ENCODE measurements around the gene ESF1. TPM values are rescaled to one million over a fixed set of nuclear protein-coding genes. Genes with fewer than 3 reads are reported as not detected.

ESF1 gene
- total and polyA plus RNA-seq, 9 of the 15 experiments (the other 6 are each of a cell fraction or from before 2014, with no cell fraction given): 7.0 to 30.4 (median 18.6) TPM

DNA sequence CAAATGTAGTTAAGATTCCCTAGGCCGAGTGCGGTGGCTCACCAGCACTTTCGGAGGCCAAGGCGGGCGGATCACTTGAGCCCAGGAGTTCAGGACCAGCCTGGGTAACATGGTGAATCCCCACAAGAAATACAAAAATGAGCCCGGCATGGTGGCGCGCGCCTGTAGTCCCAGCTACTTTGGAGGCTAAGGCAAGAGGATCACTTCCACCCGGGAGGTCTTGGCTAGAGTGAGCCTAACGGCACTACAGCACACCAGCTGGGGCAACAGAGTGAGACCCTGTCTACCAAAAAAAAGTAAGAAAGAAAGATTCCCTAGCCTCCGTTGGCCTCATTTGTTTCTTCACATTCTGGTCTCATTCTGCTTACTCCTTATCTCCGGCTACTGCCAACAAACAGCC lies 1.2 kb downstream of the ESF1 start:
- in situ Hi-C loops (cut with MboI): no loop called here
- POLR2A ChIA-PET: interaction anchor here (0.6 kb wide), 1 partner anchor 246 kb away, joined by 3 read pairs; no protein-coding TSS in a partner anchor

DNA sequence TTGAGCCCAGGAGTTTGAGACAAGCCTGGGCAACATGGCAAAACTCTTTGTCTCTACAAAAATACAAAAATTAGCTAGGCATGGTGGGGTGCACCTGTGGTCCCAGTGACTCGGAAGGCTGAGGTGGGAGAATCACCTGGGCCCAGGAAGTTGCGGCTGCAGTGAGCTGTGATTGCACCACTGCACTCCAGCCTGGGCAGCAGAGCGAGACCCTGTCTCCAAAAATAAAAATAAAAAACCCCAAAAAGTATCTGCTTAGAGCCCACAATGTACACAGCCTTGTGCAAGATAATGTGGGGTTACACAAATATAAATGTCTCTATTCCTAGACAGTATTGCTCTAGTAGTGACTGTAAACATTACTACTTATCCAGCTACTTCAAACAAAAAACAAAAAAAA lies 5.9 kb downstream of the ESF1 start:
- Histone ChIP-seq H3K9ac (ENCODE audit: insufficient read depth in 1 of 2, low read depth in 2 of 2, low read length in 2 of 2) (no peak overlapping the region), H3K27me3 (ENCODE audit: control insufficient read depth in 2 of 2, insufficient read depth in 2 of 2, low read length in 2 of 2) (no peaks in the 10 kb centered on the region), H2AFZ (ENCODE audit: low read depth, low read length) (no peak overlapping the region), H3K27ac (ENCODE audit: extremely low read depth, low read depth, low read length) (no peak overlapping the region), H3K4me2 (ENCODE audit: insufficient read depth, low read length) (no peak overlapping the region), H3K4me3 (no peak overlapping the region), H3K36me3 (ENCODE audit: control insufficient read depth, insufficient read depth, low read length) (peaks cover 82% of the 10 kb centered on the region), H3K9me1 (ENCODE audit: control insufficient read depth, insufficient read depth, low read length) (no peaks in the 10 kb centered on the region), H3K4me1 (replicated peaks in 1 of 2; ENCODE audit: control insufficient read depth in 2 of 2, insufficient read depth in 2 of 2, low read length in 2 of 2) (peaks cover 2 to 3% of the 10 kb centered on the region in 2 experiments; a peak in 1 of 5 replicates), H3K79me2 (ENCODE audit: control insufficient read depth, insufficient read depth, low read length) (peaks cover 66% of the 10 kb centered on the region), H3K9me3 (replicated peaks; ENCODE audit: control insufficient read depth, insufficient read depth, low read depth, low read length) (no peaks in the 10 kb centered on the region), H4K20me1 (replicated peaks; ENCODE audit: control insufficient read depth, insufficient read depth, low read length) (no peaks in the 10 kb centered on the region)
- FAIRE-seq: no peak
- no TSS peak for BruUV-seq (replicated peaks)
- ChIA-PET POLR2A (no interaction called here), CTCF (ENCODE audit: low intra/inter-chr PET ratio) (no interaction called here)
- no peak for DNase-seq (ENCODE audit: extremely low read depth in 1 of 4, low spot score in 3 of 4)
- no peak for ATAC-seq
- 83% methylated on average over 2 of the region's 3 CpGs for WGBS (ENCODE audit: insufficient coverage, low coverage, missing lambda C conversion rate)
- in situ Hi-C loops (cut with MboI): no loop called here
- intact Hi-C loops (cut with micrococcal nuclease): no loop called here
- TF ChIP-seq ARID3A (IDR thresholded peaks at IDR 0.05; ENCODE audit: borderline replicate concordance, low read depth, low read length): no peak
- TF ChIP-seq PTBP1 (IDR thresholded peaks at IDR 0.05; ENCODE audit: low read depth, low read length): no peak
- TF ChIP-seq, protein P1, sequence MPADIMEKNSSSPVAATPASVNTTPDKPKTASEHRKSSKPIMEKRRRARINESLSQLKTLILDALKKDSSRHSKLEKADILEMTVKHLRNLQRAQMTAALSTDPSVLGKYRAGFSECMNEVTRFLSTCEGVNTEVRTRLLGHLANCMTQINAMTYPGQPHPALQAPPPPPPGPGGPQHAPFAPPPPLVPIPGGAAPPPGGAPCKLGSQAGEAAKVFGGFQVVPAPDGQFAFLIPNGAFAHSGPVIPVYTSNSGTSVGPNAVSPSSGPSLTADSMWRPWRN (IDR thresholded peaks at IDR 0.05; ENCODE audit: low read depth): no peak
- no peak for TF ChIP-seq ZNF644 (tag; IDR thresholded peaks at IDR 0.05; ENCODE audit: low read depth)
- TF ChIP-seq SOX6 (IDR thresholded peaks at IDR 0.05): no peak
- TF ChIP-seq BRF1 (IDR thresholded peaks at IDR 0.05; ENCODE audit: borderline replicate concordance, extremely low read depth, insufficient read length): no peak
- TF ChIP-seq EWSR1 (IDR thresholded peaks at IDR 0.05; ENCODE audit: borderline replicate concordance, low read depth, partially characterized antibody): no peak
- TF ChIP-seq MLX (CRISPR knock-in tag; conservative IDR thresholded peaks at IDR 0.05): no peak
- TF ChIP-seq TOE1 (IDR thresholded peaks at IDR 0.05; ENCODE audit: borderline replicate concordance): no peak
- TF ChIP-seq TOE1 (CRISPR knock-in tag; IDR thresholded peaks at IDR 0.05; ENCODE audit: borderline replicate concordance, low read depth): no peak

More for the DNA sequence above, 1.2 kb downstream of the ESF1 start:
- FAIRE-seq (no peak), DNase-seq (ENCODE audit: extremely low read depth in 1 of 4, low spot score in 3 of 4) (no peak), ATAC-seq (no peak)
- Histone ChIP-seq H3K36me3 (ENCODE audit: control insufficient read depth, insufficient read depth, low read length) (peaks cover 59% of the 10 kb centered on the region), H3K9ac (ENCODE audit: insufficient read depth in 1 of 2, low read depth in 2 of 2, low read length in 2 of 2) (peak overlapping the region; percentile 83 to 84), H3K4me2 (ENCODE audit: insufficient read depth, low read length) (peak overlapping the region; percentile 98), H3K9me3 (replicated peaks; ENCODE audit: control insufficient read depth, insufficient read depth, low read depth, low read length) (no peaks in the 10 kb centered on the region), H3K9me1 (ENCODE audit: control insufficient read depth, insufficient read depth, low read length) (no peaks in the 10 kb centered on the region), H3K27me3 (ENCODE audit: control insufficient read depth in 2 of 2, insufficient read depth in 2 of 2, low read length in 2 of 2) (no peaks in the 10 kb centered on the region), H4K20me1 (replicated peaks; ENCODE audit: control insufficient read depth, insufficient read depth, low read length) (no peaks in the 10 kb centered on the region), H3K27ac (ENCODE audit: extremely low read depth, low read depth, low read length) (peak overlapping the region; percentile 90), H3K79me2 (ENCODE audit: control insufficient read depth, insufficient read depth, low read length) (peaks cover 93% of the 10 kb centered on the region), H3K4me1 (replicated peaks in 1 of 2; ENCODE audit: control insufficient read depth in 2 of 2, insufficient read depth in 2 of 2, low read length in 2 of 2) (peaks cover 3 to 5% of the 10 kb centered on the region in 2 experiments; a peak in 3 of 5 replicates), H2AFZ (ENCODE audit: low read depth, low read length) (no peak overlapping the region), H3K4me3 (peak overlapping the region; percentile 73)
- intact Hi-C loops (cut with micrococcal nuclease): loop anchor here (5.0 kb wide), 1 partner anchor 129 kb away; no protein-coding TSS in a partner anchor
- no peak for TF ChIP-seq HDAC3 (IDR thresholded peaks at IDR 0.05; ENCODE audit: borderline replicate concordance, partially characterized antibody)
- TF ChIP-seq BCOR (IDR thresholded peaks at IDR 0.05): no peak
- TF ChIP-seq SAFB2 (IDR thresholded peaks at IDR 0.05; ENCODE audit: borderline replicate concordance, low read depth, low read length, severe bottlenecking): no peak
- no peak for TF ChIP-seq ILK (tag; IDR thresholded peaks at IDR 0.05; ENCODE audit: borderline replicate concordance, low read depth)
- peak; percentile 66 for TF ChIP-seq ZNF121 (CRISPR knock-in tag; conservative IDR thresholded peaks at IDR 0.05)
- TF ChIP-seq CEBPB (tag; IDR thresholded peaks at IDR 0.05): no peak
- no peak for TF ChIP-seq STAG1 (CRISPR knock-in tag; IDR thresholded peaks at IDR 0.05; ENCODE audit: borderline replicate concordance)
- CTCF ChIA-PET (ENCODE audit: low intra/inter-chr PET ratio): no interaction called here
- BruUV-seq (replicated peaks): no TSS peak
- WGBS (ENCODE audit: insufficient coverage, low coverage, missing lambda C conversion rate): 8% methylated on average over 2 of the region's 13 CpGs

All from K562 (cell line).